Inferior parietal cortex (tissue), 1 donor: ENCODE measurements around the gene IZUMO1.
"Not testable (repeated sequence)": the region's sequence is repeated elsewhere in the genome, so short reads cannot be mapped to it uniquely, and the experiment has no call there.

Experiments
- DNase-seq: peaks from one replicate; pipeline ENCODE4 v3.0.0-alpha.2; 2016; ENCODE audit errors: extremely low spot score

Gene IZUMO1

DNA sequence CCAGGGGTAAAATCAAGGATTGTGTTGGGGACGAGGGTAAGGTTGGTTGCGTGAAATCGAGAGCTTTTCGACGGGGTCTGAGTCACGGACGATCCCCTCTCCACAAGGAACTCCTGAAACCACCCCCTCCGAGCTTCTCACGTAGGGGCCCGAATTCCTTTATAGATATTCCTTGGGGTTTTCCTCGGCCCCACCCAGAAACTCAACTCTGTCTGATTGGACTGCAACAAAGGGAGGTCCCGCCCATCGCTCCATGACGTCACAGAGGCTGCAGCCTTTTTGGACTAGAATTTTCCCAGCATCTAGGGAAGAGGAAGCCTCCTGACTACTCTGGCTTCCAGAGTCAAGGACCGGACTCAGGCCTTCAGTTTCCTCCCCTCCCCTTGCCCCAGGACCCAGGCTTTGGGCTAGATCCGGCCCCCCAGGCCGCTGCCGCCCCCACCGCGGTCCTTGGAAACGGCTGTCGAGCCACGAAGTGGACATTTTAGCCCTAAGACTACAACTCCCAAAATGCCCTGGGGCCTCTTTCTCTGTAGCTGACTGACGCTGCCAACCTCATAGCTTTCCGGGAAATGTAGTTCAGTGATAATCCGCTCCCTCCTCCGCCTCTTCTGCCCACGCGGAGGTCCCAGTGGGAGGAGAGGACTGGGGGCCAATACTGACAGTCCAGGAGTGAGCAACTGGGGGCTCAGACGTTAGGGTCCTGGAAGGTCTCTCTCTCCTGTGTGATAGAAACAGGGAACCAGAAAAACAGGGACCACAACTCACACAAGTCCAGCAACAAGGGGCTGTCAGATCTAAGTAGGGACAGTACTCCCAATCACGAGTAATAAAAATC is at the start of gene IZUMO1:
Gene IZUMO1 (minus strand): TSS at position 172 of the 838 bp plus-strand sequence. CDS start 1,050 bp downstream, outside the sequence.
- DNase-seq: peak; percentile 90

DNA sequence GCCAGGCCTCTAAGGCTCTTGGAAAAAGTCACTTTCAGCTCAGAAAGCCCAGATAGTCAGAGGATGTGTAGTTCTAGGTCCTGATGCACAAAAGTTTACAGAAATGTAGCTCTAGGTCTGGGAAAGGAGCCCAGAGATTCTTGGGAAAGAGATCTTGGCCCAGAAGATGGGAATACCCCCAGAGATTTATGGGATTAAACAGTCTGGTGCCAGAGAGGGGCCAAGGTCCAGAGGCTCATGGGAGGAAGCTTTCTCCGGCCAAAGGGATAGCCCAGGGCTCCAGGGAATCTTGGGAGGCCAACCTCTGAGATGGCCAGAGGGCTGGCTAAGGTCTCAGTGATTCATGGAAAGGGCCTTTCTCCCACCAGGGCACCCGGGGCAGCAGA is 49.0 kb upstream of the IZUMO1 start:
- DNase-seq: no peak

DNA sequence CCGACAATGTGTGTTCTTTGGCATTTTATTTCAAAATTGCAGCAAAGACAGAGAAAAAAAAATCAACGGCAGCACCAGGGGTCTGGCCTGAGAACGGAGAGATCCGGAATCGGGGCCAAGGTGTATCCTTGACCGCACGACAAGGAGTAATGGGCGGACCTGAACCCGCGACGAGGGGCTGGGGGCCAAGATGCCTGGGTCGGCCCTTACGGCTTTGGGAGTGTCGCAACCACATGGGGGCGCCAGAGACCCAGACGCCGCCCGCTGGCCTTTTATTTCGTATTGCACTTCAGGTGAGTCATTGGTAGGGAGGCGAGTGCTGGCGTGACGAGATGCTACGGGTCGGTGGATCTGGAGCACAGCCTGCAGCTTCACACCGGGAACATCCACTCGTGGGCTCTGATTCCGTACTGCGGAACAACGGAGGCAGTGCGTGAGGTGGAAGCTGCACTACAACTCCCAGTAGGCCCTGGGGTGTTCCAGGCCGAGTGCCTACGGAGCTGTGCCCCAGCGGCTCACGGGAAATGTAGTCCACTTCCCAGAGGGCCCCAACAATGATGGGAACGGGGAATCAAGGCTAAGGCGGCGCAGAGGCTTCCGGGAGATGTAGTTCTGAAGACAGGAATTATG is 48.5 kb upstream of the IZUMO1 start:
- DNase-seq: peak; percentile 93

DNA sequence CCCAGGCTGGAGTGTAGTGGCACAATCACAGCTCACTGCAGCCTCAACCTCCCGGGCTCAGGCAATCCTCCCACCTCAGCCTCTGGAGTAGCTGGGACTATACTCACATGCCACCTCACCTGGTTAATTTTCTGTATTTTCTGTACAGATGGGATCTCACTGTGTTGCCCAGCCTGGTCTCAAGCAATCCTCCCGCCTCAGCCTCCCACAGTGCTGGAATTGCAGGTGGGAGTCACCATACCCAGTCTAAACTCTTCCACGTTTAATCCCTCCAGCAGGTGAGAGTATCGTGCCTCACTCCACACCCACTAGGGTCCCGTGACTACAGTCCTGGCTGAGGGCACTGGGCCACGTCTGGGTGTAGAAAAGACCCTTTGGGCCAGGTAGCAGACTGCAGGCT is 47.6 kb upstream of the IZUMO1 start:
- DNase-seq: no peak

DNA sequence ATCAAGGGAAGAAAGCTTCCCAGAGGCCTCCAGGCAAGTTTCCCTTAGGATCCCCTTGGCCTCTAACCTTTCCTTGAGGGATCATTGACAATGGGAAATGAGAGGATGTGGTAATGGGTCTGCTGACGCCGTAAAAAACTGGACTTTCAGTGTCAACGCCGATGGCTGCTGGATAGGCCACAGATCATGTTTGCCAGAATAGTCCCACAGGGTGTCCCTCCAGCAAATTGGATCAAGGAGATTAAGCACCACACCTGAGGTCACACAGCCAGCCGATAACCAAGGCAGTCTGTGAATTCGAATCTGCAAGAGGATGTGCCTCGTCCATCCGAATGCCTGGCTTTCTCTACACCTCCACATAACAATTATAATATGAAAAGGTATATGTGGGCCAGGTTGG is 46.6 kb upstream of the IZUMO1 start:
- DNase-seq: no peak

DNA sequence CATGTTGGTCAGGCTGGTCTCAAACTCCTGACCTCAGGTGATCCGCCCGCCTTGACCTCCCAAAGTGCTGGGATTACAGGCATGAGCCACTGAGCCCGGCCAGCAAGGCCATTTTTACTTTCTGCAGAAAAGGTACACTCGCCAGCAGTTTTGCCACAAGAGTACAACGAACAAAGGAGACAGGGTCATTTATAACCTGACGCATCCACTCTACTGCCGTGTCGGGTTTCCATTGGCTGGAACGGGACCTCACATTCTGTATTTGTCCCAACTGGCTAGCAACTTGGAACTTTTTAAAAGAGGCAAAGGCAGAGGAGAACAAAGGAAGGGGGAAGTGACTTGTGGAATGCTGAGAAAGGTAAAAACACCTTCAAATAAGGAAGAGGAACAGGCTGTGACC is 40.6 kb upstream of the IZUMO1 start:
- DNase-seq: not testable (repeated sequence)

DNA sequence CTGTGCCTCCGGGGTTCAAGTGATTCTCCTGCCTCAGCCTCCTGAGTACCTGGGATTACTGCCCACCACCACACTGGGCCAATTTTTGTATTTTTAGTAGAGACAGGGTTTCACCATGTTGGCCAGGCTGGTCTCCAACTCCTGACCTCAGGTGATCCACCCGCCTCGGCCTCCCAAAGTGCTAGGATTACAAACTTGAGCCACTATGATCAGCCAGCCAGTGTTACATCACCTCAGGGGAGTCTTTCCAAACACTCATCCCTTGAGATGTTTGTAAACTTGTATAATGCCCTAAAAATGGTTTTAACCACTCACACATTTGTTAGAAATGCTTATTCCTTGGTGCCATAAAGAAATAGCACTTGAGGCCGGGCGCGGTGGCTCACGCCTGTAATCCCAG is 39.7 kb upstream of the IZUMO1 start:
- not testable (repeated sequence) for DNase-seq

DNA sequence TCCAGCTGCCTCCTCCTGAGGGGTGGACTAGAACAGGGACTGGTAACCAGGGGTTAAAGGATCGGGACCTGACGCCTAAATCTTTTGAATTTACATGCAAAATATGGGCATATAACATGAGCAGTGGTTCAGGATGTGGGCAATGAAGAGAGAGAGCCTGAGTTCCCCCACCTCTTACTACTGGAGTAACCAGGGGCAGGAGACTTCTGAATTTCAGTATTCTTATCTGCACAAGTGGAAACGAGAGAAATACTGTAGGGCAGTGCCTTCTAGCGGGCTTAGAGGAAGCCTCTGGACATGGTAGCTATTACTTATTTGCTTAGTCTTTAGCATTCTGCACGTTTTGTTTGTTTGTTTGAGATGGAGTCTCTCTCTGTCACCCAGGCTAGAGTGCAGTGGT is 37.8 kb upstream of the IZUMO1 start:
- DNase-seq: no peak

DNA sequence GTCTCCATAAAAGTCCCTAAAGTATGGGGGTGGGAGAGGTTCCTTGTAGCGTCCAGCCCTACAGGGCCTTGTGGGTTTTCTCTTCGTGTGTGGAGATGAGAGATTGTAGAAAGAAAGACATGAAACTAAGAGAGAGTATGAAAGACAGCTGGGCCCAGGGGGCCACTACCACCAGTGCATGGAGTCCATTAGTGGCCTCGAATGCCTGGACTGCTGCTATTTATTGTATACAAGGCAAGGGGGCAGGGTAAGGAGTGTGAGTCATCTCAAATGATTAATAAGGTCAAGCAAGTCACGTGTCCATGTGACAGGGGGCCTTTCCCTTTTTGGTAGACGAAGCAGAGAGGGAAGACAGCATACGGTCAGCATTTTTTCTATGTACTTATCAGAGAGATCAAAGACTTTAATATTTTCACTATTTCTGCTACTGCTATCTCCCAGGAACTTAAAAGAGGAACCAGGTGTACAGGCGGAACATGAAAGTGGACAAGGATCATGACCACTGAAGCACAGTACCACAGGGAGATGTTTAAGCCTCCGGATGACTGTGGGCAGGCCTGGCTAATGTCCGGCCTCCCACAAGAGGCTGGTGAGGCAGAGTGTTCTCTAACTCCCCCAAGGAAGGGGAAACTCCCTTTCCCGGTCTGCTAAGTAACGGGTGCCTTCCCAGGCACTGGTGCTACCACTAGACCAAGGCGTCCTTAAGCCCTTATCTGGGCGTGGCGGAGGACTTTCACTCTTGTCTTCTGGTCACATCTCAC is 34.1 kb upstream of the IZUMO1 start:
- no peak for DNase-seq

DNA sequence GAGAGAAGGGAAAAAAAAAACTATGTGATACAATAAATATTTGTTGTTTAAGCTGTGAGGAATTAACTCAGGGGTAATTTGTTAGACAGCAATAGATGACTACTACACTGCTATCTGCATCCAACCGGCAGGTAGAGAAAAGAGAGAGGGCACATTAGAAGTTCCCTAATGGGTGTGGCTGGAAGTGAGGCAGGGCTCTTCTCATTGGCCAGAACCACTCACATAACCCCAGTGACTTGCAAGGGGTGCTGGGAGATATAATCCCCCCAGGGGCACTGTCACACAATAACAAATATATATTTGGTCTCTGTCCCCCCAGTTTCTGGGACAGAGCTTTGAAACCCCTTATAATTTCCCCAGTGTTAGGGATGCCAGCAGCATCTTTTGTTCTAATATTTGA is 32.9 kb upstream of the IZUMO1 start:
- no peak for DNase-seq

DNA sequence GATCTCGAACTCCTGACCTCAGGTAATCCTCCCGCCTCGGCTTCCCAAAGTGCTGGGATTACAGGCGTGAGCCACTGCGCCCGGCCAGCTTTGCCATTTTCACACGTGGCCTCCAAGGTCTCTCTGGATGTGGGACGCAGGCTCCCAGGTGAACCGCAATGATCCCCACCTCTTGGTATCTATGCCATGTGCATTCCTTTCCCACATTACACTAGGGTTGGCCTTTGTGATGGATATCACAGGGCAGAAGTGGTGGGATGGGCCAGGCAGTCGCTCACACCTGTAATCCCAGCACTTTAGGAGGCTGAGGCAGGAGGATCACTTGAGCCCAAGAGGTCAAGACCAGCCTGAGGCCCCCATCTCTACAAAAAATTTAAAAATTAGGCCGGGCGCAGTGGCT is 31.0 kb upstream of the IZUMO1 start:
- no peak for DNase-seq

DNA sequence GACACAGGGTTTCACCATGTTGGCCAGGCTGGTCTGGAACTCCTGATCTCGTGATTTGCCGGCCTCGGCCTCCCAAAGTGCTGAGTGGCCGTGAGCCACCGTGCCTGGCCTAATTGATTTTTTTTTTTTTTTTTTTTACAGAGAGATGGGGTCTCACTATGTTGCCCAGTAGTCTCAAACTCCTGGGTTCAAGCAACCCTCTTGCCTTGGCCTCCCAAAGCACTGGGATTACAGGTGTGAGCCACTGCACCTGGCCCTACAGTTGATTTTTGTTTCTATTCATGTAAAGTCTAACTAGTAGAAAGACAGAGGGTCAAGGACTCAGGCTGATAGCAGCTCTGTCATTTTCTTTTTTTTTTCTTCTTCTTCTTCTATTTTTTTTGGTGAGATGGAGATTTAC is 30.4 kb upstream of the IZUMO1 start:
- no peak for DNase-seq

DNA sequence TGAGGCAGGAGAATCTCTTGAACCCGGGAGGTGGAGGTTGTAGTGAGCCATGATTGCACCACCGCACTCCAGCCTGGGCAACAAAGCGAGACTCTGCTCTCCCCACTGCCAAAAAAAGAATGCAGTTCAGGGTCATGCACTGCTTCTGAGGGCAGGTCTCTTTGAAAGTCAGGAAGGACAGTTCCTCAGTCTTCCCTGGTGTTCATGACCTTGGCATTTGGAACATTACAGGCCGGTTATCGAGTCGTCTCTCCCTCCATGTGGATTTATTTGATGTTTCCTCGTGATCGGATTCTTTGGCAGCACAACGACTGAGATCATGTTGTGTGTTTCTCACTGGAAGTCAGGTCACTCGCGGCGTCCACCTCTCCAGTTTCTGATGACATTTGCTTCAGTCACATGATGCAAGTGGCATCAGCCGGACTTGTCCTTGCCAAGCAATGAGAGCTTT is 25.8 kb upstream of the IZUMO1 start:
- no peak for DNase-seq

DNA sequence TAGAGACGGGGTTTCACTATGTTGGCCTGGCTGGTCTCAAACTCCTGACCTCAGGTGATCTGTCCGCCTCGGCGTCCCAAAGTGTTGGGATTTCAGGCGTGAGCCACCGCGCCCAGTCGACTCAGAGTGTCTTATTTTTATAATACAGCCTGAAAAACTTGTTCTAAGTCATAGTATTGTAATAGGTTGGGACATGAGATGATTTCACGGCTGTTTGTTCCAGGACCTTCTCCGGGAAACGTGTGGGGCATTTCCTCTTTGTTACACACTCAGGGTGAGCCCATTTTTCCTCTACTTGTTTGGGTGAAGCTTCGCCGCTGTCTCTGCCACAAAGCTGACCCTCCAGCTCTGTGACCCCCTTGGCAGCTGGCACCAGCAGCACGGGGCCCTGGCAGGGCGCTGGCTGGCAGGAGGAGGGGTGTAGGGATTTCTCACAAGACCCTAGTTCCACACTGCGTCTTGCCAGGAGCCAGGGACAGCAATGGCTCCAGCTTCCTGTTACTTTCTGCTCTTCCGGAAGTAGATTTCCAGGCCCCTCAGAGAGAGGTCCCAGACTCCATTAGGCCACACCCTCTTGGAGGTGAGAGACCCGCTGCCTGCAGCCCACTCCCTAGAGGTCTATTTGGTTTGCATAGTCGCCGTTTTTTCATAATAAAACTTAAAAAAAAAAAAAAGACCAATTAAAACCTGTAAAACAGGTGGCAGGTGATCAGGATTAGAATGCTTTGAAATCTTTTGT is 24.2 kb upstream of the IZUMO1 start:
- no peak for DNase-seq

DNA sequence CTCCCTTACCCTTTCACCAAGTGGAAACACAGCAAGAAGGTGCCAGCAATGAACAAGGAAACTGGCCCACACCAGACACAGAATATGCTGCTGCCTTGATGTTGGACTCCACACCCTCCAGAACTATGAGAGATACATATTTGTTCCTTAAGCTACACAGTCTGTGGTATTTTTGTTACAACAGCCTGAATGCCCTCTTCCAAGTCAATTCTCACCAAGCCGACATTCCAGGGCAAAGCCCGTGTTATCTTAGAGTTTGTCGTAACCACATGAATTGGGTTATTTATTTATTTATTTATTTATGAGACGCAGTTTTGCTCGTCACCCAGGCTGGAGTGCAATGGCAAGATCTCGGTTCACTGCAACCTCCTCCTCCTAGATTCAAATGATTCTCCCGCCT is 23.6 kb upstream of the IZUMO1 start:
- DNase-seq: no peak

DNA sequence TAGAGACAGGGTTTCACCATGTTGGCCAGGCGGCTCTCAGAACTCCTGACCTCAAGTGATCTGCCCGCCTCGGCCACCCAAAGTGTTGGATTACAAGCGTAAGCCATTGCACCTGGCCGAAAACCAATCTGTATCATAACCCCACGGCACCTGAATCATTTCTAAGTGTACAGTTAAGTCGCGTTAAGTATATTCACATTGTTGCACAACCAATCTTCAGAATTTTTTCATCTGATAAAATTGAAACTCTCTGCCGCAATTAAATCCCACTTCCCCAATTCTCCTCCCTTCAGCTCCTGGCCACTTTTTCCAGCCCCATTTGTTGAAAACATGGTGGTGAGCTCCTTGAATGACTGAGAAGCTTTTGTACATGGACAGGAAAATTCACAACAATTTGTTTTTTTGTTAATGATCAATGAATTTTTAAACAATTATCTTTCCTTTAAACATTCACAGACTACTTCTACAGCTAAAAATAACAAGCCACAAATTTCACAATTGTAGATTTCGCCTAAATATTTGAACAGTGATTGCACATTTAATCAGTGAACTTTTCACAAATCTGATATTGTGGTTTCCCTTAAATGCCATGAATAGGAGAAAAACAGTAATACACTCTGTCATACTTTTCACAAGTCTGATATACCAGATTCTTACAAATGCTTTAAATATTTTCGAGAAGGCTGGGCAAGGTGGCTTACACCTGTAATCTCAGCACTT is 22.4 kb upstream of the IZUMO1 start:
- DNase-seq: no peak

DNA sequence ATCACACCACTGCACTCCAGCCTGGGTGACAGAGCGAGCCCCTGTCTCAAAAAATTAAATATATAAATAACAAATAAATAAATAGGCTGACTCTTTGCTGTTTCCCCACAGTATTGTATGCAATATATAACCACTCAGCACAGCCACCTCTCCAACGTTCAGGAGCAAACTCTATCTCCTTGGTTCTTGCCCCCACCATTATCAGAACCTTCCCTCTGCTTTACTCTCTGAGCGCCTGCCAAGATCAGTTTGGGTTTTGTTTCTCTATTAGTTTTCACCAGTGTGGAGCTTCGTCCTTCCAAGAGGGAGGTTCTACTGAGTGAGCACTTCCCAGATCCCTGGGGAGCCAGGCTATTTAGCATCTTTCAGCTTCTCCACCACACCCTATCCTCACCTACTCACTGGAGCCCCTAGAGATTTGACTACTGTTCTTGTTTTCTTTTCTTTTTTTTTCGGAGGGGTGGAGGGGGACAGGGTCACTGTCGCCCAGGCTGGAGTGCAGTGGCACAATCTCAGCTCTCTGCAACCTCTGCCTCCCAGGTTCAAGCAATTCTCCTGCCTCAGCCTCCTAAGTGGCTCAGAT is 21.6 kb upstream of the IZUMO1 start:
- not testable (repeated sequence) for DNase-seq

DNA sequence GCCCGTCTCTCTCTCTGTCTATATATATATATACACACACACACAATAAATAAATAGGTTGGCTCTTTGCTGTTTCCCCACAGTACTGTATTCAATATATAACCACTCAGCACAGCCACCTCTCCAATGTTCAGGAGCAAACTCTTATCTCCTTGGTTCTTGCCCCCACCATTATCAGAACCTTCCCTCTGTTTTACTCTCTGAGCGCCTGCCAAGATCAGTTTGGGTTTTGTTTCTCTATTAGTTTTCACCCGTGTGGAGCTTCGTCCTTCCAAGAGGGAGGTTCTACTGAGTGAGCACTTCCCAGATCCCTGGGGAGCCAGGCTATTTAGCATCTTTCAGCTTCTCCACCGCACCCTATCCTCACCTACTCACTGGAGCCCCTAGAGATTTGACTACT is 19.1 kb upstream of the IZUMO1 start:
- not testable (repeated sequence) for DNase-seq

DNA sequence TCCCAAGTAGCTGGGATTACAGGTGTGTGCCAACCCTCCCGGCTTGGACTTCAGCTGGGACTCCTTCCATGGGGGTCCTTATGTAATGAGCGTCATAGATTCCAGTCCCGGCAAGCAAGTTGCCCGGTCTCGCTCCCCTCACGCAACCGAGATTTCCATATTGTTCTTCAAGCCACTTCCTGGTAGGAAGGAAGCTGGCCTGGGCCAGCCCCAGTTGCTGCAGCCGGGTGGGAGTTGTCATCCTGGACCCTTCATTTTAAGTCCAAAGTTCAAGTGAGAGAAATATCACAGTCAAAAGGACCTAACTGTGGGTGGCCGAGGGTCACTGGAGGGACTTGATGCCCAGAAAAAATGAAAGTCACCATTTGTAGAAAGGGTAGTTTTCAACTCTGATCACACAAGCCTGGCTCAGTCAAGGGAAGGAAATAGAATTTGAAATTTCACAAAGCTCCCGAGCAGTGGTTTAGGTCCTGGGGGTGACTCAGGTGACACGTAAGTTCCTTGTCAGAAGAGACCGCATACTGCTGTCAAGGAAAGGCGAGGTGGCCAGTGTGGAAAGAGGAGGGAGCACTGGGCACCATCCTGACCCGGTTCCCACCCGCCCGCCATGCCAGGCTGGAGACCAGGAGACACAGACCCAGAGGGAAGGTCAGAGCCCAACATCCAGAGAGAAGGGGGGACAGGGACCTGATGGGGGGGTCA is 13.9 kb upstream of the IZUMO1 start:
- no peak for DNase-seq

DNA sequence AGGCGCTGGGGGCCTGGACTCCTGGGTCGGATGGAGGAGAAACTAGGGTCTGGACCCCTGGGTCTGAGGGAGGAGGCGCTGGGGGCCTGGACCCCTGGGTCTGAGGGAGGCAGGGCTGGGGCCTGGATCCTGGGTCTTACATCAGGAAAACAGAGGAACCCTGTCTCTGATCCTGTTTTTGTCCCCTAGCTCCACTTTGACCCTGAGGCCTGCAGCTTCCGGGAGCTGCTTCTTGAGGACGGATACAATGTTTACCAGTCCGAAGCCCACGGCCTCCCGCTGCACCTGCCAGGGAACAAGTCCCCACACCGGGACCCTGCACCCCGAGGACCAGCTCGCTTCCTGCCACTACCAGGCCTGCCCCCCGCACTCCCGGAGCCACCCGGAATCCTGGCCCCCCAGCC is 11.0 kb upstream of the IZUMO1 start:
- DNase-seq: no peak
